MCF 10A (cell line): ENCODE data around the gene ABCF2. TPM values are rescaled to one million over a fixed set of nuclear protein-coding genes. Genes with fewer than 3 reads are reported as not detected.

ENCODE experiments used
- BruUV-seq: library from RNA; stranded (reverse); fragments of 400-500 nt; replicated peaks from 2 replicates; lab custom pipeline; 2021; lab: Mats Ljungman, UMichigan
- CTCF ChIA-PET: fragments of 300-600 bp; sonication (Branson Sonifier 250); formaldehyde crosslinking; extraction: SDS; loops from one replicate; lab custom pipeline; 2021; ENCODE audit warnings: antibody characterized with exemption, inconsistent platforms; lab: Yijun Ruan, JAX
- POLR2A ChIA-PET: fragments of 300-600, 350-650 bp; sonication (Branson Sonifier 250); formaldehyde crosslinking; extraction: SDS; loops from one replicate; lab custom pipeline; 2020; ENCODE audit warnings: antibody characterized with exemption, inconsistent platforms; lab: Yijun Ruan, JAX
- DNase-seq: peaks from one replicate; pipeline ENCODE4 v3.0.0-alpha.2; 2018; ENCODE audit not compliant: unreplicated experiment
- H3K27ac Mint-ChIP-seq: one replicate; pipeline ENCODE4 v1.8.0; 2022; ENCODE audit warnings: mild to moderate bottlenecking, low read depth, mixed read lengths; ENCODE audit not compliant: unreplicated experiment
- H3K27me3 Mint-ChIP-seq: one replicate; pipeline ENCODE4 v1.8.0; 2022; ENCODE audit warnings: mixed read lengths; ENCODE audit not compliant: insufficient read depth, unreplicated experiment
- H3K36me3 Mint-ChIP-seq: one replicate; pipeline ENCODE4 v1.8.0; 2022; ENCODE audit warnings: mild to moderate bottlenecking, moderate library complexity, mixed read lengths; ENCODE audit not compliant: insufficient read depth, unreplicated experiment
- H3K4me1 Mint-ChIP-seq: one replicate; pipeline ENCODE4 v1.8.0; 2022; ENCODE audit warnings: mixed read lengths; ENCODE audit not compliant: insufficient read depth, unreplicated experiment
- H3K4me3 Mint-ChIP-seq: one replicate; pipeline ENCODE4 v1.8.0; 2022; ENCODE audit warnings: mild to moderate bottlenecking, moderate library complexity, mixed read lengths; ENCODE audit not compliant: unreplicated experiment
- H3K9me3 Mint-ChIP-seq: one replicate; pipeline ENCODE4 v1.8.0; 2022; ENCODE audit warnings: mixed read lengths; ENCODE audit not compliant: unreplicated experiment
- CTCF ChIP-seq: fragments of 200-600 bp; IDR thresholded peaks from one replicate; pipeline ENCODE4 v1.8.0; 2022; ENCODE audit warnings: antibody characterized with exemption, mild to moderate bottlenecking; ENCODE audit not compliant: unreplicated experiment
- intact Hi-C: fragments of 100-400 bp; cut with micrococcal nuclease; formaldehyde crosslinking; loops from 2 replicates; pipeline ENCODE4 v1.14.1; 2022
- total RNA-seq: library from RNA; stranded (reverse); gene quantifications from 2 replicates; pipeline ENCODE4 v1.2.3, GENCODE V29; 2022

Gene ABCF2
- total RNA-seq, 1 experiment from 2014 or later = 72.4 TPM

- no peak for TF ChIP-seq CTCF
- H3K9me3 Mint-ChIP-seq = no peaks in the 10 kb centered on the region
- H3K27ac Mint-ChIP-seq = peak overlapping the region; percentile 55
- no TSS peak for BruUV-seq
- CTCF ChIA-PET = interaction anchor here (0.5 to 1.1 kb wide), 2 partner anchors 14 to 52 kb away, joined by 3 read pairs; no protein-coding TSS in a partner anchor
- H3K4me3 Mint-ChIP-seq = peak overlapping the region; percentile 90
- peak; percentile 52 for DNase-seq
- intact Hi-C loops = no loop called here
- peaks cover 42% of the 10 kb centered on the region for H3K4me1 Mint-ChIP-seq
- POLR2A ChIA-PET = interaction anchor here (0.7 to 2.2 kb wide), 3 partner anchors 10 to 22 kb away, joined by 3 to 6 read pairs (median 3); partner anchors contain the start of genes ABCF2 and CHPF2
- no peaks in the 10 kb centered on the region for H3K27me3 Mint-ChIP-seq
- H3K36me3 Mint-ChIP-seq = no peaks in the 10 kb centered on the region
Measured at GRCh38 chr7:151249034-151249731, 22.2 kb upstream of the ABCF2 start.

DNA sequence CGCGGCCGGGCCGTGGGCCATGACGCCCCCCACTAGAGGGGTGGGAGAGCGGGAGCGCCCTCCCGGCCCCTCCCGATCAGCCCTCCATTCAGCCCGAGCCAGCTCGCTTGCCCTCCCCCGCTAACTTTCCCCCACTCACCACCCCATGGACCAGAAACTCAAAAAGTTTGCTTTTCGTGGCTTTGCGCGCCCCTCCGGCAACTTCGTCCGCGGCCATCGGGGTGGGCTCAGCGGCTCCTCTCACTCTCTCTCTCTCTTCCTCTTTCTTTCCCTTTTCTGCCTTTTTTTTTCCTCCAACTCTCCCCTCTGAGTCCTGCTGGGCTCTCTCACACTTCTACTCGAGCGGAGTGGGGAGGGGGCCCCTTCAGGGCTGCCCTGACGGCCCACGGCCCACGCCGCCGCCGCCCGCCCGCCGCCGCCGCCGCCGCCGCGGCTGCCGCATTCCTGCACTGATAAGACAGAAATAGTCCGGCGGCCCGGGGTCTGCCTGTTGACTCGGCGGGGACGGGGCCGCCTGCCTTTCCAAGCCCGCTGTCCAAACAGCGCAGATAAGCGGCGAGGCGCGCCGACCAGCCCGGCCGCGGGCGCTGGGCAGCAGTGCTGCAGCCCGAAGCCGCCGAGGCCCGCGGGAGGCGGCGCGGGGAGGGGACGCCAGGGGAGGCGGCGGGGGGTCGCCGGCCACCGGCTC, 21.5 kb upstream of the ABCF2 start, which contains the start of gene SMARCD3:
SMARCD3 (minus strand) TSS at position 349 of the 688 bp plus-strand sequence; CDS start at position 217, 132 bp downstream.
- H3K4me1 Mint-ChIP-seq = peaks cover 42% of the 10 kb centered on the region
- POLR2A ChIA-PET = interaction anchor here (2.2 kb wide), 1 partner anchor 21 kb away, joined by 6 read pairs; the partner anchor contains the start of gene ABCF2

GRCh38 chr7:151247611-151248345, 20.8 kb upstream of the ABCF2 start:
- intact Hi-C loops = no loop called here
- H3K27me3 Mint-ChIP-seq = no peaks in the 10 kb centered on the region
- H3K36me3 Mint-ChIP-seq = peaks cover 1% of the 10 kb centered on the region
- H3K4me3 Mint-ChIP-seq = peak overlapping the region; percentile 90
- no peak for TF ChIP-seq CTCF
- H3K9me3 Mint-ChIP-seq = no peaks in the 10 kb centered on the region
- no TSS peak for BruUV-seq
- DNase-seq = no peak
- POLR2A ChIA-PET = interaction anchor here (1.0 to 2.5 kb wide), 2 partner anchors 15 to 20 kb away, joined by 3 to 12 read pairs; partner anchors contain the start of genes ABCF2 and CHPF2
- peaks cover 42% of the 10 kb centered on the region for H3K4me1 Mint-ChIP-seq
- CTCF ChIA-PET = interaction anchor here (0.6 to 1.8 kb wide), 3 partner anchors 52 to 142 kb away, joined by 3 to 10 read pairs (median 3); no protein-coding TSS in a partner anchor
- peak overlapping the region; percentile 88 for H3K27ac Mint-ChIP-seq

More for the DNA sequence above, 21.5 kb upstream of the ABCF2 start, which contains the start of gene SMARCD3:
- peak; percentile 43 for DNase-seq
- no TSS peak for BruUV-seq
- no peak for TF ChIP-seq CTCF
- H3K36me3 Mint-ChIP-seq = no peaks in the 10 kb centered on the region
- H3K9me3 Mint-ChIP-seq = no peaks in the 10 kb centered on the region
- H3K27me3 Mint-ChIP-seq = no peaks in the 10 kb centered on the region
- H3K4me3 Mint-ChIP-seq = peak within 1 kb of the TSS; percentile 90
- H3K27ac Mint-ChIP-seq = peak within 1 kb of the TSS; percentile 88
- intact Hi-C loops = no loop called here
- CTCF ChIA-PET = interaction anchor here (0.5 to 1.8 kb wide), 2 partner anchors 53 to 56 kb away, joined by 3 to 10 read pairs; no protein-coding TSS in a partner anchor
